SU-DHL-6 (cell line): ENCODE data around the gene WDR33.

ENCODE experiments used
- H2AFZ ChIP-seq: fragments of 200-600 bp; sonication (generic); 2 replicates; pipeline ENCODE4 v1.6.1; 2014; ENCODE audit warnings: low read depth, mild to moderate bottlenecking, moderate library complexity, mixed read lengths, antibody characterized with exemption, low read length; ENCODE audit not compliant: severe bottlenecking
- H3F3A ChIP-seq: fragments of 200-600 bp; shearing (Covaris generic); 2 replicates; pipeline ENCODE4 v1.6.0; 2016; ENCODE audit warnings: antibody characterized with exemption, mild to moderate bottlenecking; ENCODE audit not compliant: insufficient read depth
- H3K27ac ChIP-seq: fragments of 200-600 bp; sonication (generic); 2 replicates; pipeline ENCODE4 v1.5.1; 2016; ENCODE audit warnings: low read depth, mild to moderate bottlenecking, low read length, moderate library complexity, mixed read lengths
- H3K27me3 ChIP-seq: fragments of 200-600 bp; sonication (generic), shearing (Covaris generic); 2 replicates; pipeline ENCODE4 v1.6.0; 2014; ENCODE audit warnings: mild to moderate bottlenecking, low read length
- H3K36me3 ChIP-seq: fragments of 200-600 bp; sonication (generic); 2 replicates; pipeline ENCODE4 v1.6.1; 2014; ENCODE audit warnings: mild to moderate bottlenecking, low read length, mixed read lengths
- H3K4me2 ChIP-seq: fragments of 300-600, 200-600 bp; shearing (Covaris generic), sonication (generic); 2 replicates; pipeline ENCODE4 v1.6.0; 2014; ENCODE audit warnings: low read length, low read depth, mild to moderate bottlenecking; ENCODE audit not compliant: poor library complexity, severe bottlenecking
- H3K4me3 ChIP-seq: fragments of 200-600 bp; sonication (generic); 2 replicates; pipeline ENCODE4 v1.5.1; 2014; ENCODE audit warnings: antibody characterized with exemption, low read length, mild to moderate bottlenecking, mixed read lengths; ENCODE audit not compliant: insufficient read depth, poor library complexity, severe bottlenecking
- H3K79me2 ChIP-seq: fragments of 200-600 bp; sonication (generic); 2 replicates; pipeline ENCODE4 v1.6.1; 2014; ENCODE audit warnings: mild to moderate bottlenecking, low read length, moderate library complexity; ENCODE audit not compliant: insufficient read depth
- H3K9ac ChIP-seq: fragments of 200-600 bp; sonication (generic); 2 replicates; pipeline ENCODE4 v1.7.0; 2014; ENCODE audit warnings: mild to moderate bottlenecking, low read length
- H3K9me2 ChIP-seq: fragments of 200-600 bp; sonication (generic); replicated peaks from 2 replicates; pipeline ENCODE4 v1.6.1; 2014; ENCODE audit warnings: low read length; ENCODE audit not compliant: insufficient read depth
- H3K9me3 ChIP-seq: fragments of 200-600 bp; sonication (generic); 2 replicates; pipeline ENCODE4 v1.6.1; 2014; ENCODE audit warnings: low read length, mixed read lengths; ENCODE audit not compliant: insufficient read depth
- H4K20me1 ChIP-seq: fragments of 200-600 bp; sonication (generic); 2 replicates; pipeline ENCODE4 v1.6.1; 2014; ENCODE audit warnings: low read depth, mild to moderate bottlenecking, antibody characterized with exemption, low read length, moderate library complexity, mixed read lengths
- EZH2phosphoT487 ChIP-seq: fragments of 200-600 bp; sonication (generic), shearing (Covaris generic); conservative IDR thresholded peaks from 2 replicates; pipeline ENCODE4 v1.6.1; 2018; ENCODE audit warnings: mild to moderate bottlenecking, antibody characterized with exemption, low read length, moderate library complexity, mixed read lengths
- TF ChIP-seq, protein P1 (sequence below): fragments of 200-600 bp; sonication (generic); IDR thresholded peaks from one replicate; pipeline ENCODE4 v1.5.1; 2017; ENCODE audit warnings: antibody characterized with exemption, mild to moderate bottlenecking, low read length, moderate library complexity; ENCODE audit not compliant: insufficient read depth, poor library complexity, severe bottlenecking

Gene WDR33

DNA sequence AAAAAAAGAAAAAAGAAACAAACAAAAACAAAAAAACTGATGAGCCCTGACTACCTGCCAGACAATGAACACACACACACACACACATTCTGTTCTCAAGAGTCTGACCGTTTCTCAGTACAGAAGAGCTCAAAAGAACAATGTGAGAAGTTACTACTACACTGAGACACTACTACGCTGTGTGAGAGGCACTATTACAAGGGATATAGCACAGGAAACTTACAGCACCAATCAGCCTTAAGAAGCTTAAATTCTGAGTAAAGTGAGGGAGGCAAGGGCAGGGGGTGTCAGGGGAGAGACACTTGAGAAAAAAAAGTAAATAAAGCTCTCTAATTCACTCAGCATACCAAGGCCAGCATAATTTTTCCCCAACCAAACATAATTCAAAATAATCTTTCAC lies 32.5 kb downstream of the WDR33 start:
- Histone ChIP-seq H4K20me1 (peaks cover 30% of the 10 kb centered on the region; the same call in 1 of the 2 replicates), H3K4me3 (no peak overlapping the region), H3K9me2 (no peaks in the 10 kb centered on the region), H3K4me2 (no peak overlapping the region), H3K27me3 (no peaks in the 10 kb centered on the region), H3K9me3 (no peaks in the 10 kb centered on the region), H3K9ac (no peak overlapping the region), H2AFZ (no peak overlapping the region), H3K79me2 (peaks cover 100% of the 10 kb centered on the region), H3K27ac (no peak overlapping the region), H3F3A (peaks cover 7% of the 10 kb centered on the region), H3K36me3 (no peaks in the 10 kb centered on the region)
- TF ChIP-seq, protein P1, sequence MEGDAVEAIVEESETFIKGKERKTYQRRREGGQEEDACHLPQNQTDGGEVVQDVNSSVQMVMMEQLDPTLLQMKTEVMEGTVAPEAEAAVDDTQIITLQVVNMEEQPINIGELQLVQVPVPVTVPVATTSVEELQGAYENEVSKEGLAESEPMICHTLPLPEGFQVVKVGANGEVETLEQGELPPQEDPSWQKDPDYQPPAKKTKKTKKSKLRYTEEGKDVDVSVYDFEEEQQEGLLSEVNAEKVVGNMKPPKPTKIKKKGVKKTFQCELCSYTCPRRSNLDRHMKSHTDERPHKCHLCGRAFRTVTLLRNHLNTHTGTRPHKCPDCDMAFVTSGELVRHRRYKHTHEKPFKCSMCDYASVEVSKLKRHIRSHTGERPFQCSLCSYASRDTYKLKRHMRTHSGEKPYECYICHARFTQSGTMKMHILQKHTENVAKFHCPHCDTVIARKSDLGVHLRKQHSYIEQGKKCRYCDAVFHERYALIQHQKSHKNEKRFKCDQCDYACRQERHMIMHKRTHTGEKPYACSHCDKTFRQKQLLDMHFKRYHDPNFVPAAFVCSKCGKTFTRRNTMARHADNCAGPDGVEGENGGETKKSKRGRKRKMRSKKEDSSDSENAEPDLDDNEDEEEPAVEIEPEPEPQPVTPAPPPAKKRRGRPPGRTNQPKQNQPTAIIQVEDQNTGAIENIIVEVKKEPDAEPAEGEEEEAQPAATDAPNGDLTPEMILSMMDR = no peak
- no peak for TF ChIP-seq EZH2phosphoT487

DNA sequence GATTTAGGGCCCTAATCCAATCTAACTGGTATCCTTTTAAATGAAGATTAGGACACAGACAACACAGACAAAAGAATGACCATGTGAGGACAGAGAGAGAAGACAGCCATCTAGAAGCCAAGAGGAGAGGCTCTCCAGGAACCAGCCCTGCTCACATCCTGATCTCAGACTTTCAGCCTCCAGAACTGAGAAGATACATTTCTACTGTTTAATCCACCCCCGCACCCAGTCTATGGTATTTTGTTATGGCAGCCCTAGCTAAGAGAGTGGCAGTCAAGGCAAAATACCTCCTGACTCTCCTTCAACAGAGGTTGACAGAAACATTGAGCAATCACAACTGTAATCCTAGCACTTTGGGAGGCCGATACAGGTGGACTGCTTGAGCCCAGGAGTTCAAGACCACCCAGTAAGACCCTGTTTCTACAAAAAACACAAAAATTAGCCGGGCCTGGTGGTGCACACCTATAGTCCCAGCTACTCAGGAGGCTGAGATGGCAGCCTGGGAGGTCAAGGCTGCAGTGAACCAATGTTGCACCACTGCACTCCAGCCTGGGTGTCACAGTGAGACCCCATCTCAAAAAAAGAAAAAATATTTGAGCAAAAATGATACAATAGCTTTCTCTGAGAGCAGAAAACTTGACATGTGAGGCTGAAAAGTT lies 34.7 kb downstream of the WDR33 start:
- Histone ChIP-seq H3K4me2 (no peak overlapping the region), H2AFZ (no peak overlapping the region), H4K20me1 (peaks cover 37% of the 10 kb centered on the region; the same call in 1 of the 2 replicates), H3K9me2 (no peaks in the 10 kb centered on the region), H3K9ac (no peak overlapping the region), H3F3A (peaks cover 11% of the 10 kb centered on the region), H3K27me3 (no peaks in the 10 kb centered on the region), H3K36me3 (no peaks in the 10 kb centered on the region; the same call in 1 of the 2 replicates), H3K27ac (no peak overlapping the region), H3K79me2 (peaks cover 100% of the 10 kb centered on the region), H3K4me3 (no peak overlapping the region), H3K9me3 (no peaks in the 10 kb centered on the region)
- TF ChIP-seq, protein P1 = no peak
- no peak for TF ChIP-seq EZH2phosphoT487

DNA sequence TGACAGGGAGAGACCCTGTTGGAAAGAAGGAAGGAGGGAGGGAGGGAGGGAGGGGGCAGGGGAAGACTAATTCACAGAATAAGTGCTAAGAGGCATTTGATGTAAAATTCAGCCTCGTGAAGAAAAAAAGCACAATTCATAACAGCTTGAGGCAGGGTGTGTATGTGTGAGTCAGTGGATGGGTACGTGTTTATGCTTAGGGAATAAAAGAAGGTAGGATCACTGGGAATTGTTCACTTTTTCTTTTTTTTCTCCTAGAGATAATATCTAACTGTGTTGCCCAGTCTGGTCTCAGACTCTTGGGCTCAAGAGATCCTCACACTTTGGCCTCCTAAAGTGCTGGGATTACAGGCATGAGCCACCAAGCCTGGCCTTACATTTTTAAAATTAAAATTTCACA lies 39.2 kb downstream of the WDR33 start:
- no peak overlapping the region for H3K27ac ChIP-seq
- peaks cover 83% of the 10 kb centered on the region for H3K79me2 ChIP-seq
- peaks cover 28% of the 10 kb centered on the region; the same call in 1 of the 2 replicates for H4K20me1 ChIP-seq
- TF ChIP-seq, protein P1 = no peak
- TF ChIP-seq EZH2phosphoT487 = no peak
- H3K4me3 ChIP-seq = no peak overlapping the region
- no peak overlapping the region for H3K4me2 ChIP-seq
- peaks cover 21% of the 10 kb centered on the region for H3F3A ChIP-seq
- H3K36me3 ChIP-seq = peaks cover 21% of the 10 kb centered on the region
- no peak overlapping the region for H2AFZ ChIP-seq
- no peak overlapping the region for H3K9ac ChIP-seq
- no peaks in the 10 kb centered on the region for H3K27me3 ChIP-seq
- no peaks in the 10 kb centered on the region for H3K9me3 ChIP-seq
- no peaks in the 10 kb centered on the region for H3K9me2 ChIP-seq
